Mesenchymal stem cell (in vitro differentiated cells and primary cell): ENCODE results near the gene ASF1A.

ENCODE experiments used
- DNase-seq: peaks from one replicate; pipeline ENCODE4 v3.0.0-alpha.2; 2013
- H2AFZ ChIP-seq: one replicate; pipeline ENCODE4 v1.6.1; 2013; ENCODE audit warnings: low read depth, mild to moderate bottlenecking, control low read depth, inconsistent platforms, low read length, moderate library complexity
- H2AK5ac ChIP-seq: 2 replicates; pipeline ENCODE4 v1.6.1; 2013; ENCODE audit warnings: low read length, moderate library complexity, mild to moderate bottlenecking, inconsistent platforms; ENCODE audit not compliant: severe bottlenecking
- H2BK120ac ChIP-seq: one replicate; pipeline ENCODE4 v1.6.1; 2013; ENCODE audit warnings: low read depth, mild to moderate bottlenecking, inconsistent platforms, low read length, moderate library complexity
- H2BK12ac ChIP-seq, 2 experiments: one replicate each; pipeline ENCODE4 v1.6.1; 2013; ENCODE audit warnings: inconsistent platforms in 2 of 2, low read length in 2 of 2, mild to moderate bottlenecking in 2 of 2, moderate library complexity in 2 of 2, control low read depth in 1 of 2
- H2BK15ac ChIP-seq: one replicate; pipeline ENCODE4 v1.6.1; 2013; ENCODE audit warnings: mild to moderate bottlenecking, low read depth, inconsistent platforms; ENCODE audit not compliant: poor library complexity, severe bottlenecking
- H2BK5ac ChIP-seq: 2 replicates; pipeline ENCODE4 v1.6.1; 2013; ENCODE audit warnings: low read depth, mild to moderate bottlenecking, low read length, control low read depth, inconsistent platforms; ENCODE audit not compliant: poor library complexity, severe bottlenecking
- H3K14ac ChIP-seq, 2 experiments: one replicate each; pipeline ENCODE4 v1.6.1; 2013; ENCODE audit warnings: inconsistent platforms in 2 of 2, low read length in 2 of 2, control low read depth in 1 of 2, mild to moderate bottlenecking in 1 of 2, moderate library complexity in 1 of 2
- H3K18ac ChIP-seq, 2 experiments: one replicate each; pipeline ENCODE4 v1.6.1; 2013; ENCODE audit warnings: inconsistent platforms in 2 of 2, low read length in 2 of 2, control low read depth in 1 of 2, low read depth in 1 of 2, mild to moderate bottlenecking in 1 of 2
- H3K23ac ChIP-seq, 2 experiments: one replicate each; pipeline ENCODE4 v1.6.1; 2013; ENCODE audit warnings: inconsistent platforms in 2 of 2, low read length in 2 of 2, mild to moderate bottlenecking in 2 of 2, moderate library complexity in 2 of 2, control low read depth in 1 of 2
- H3K27ac ChIP-seq: 2 replicates; pipeline ENCODE4 v1.5.1; 2013; ENCODE audit warnings: mild to moderate bottlenecking, moderate library complexity, low read length, control low read depth, inconsistent platforms; ENCODE audit not compliant: poor library complexity, severe bottlenecking
- H3K27me3 ChIP-seq, 2 experiments: 2 replicates each; pipeline versions ENCODE4 v1.6.1 to v1.7.0; 2013; ENCODE audit warnings: low read length in 2 of 2, mild to moderate bottlenecking in 2 of 2, moderate library complexity in 2 of 2, control low read depth in 1 of 2, inconsistent platforms in 1 of 2; ENCODE audit not compliant: control insufficient read depth in 1 of 2, insufficient read depth in 1 of 2
- H3K36me3 ChIP-seq, 2 experiments: 2 replicates each; pipeline versions ENCODE4 v1.6.1 to v1.7.0; 2013; ENCODE audit warnings: low read length in 2 of 2, control low read depth in 1 of 2, inconsistent platforms in 1 of 2, low read depth in 1 of 2, mild to moderate bottlenecking in 1 of 2; ENCODE audit not compliant: insufficient read depth in 2 of 2, control insufficient read depth in 1 of 2
- H3K4ac ChIP-seq, 2 experiments: one replicate each; pipeline ENCODE4 v1.6.1; 2013; ENCODE audit warnings: inconsistent platforms in 2 of 2, low read length in 2 of 2, mild to moderate bottlenecking in 2 of 2, moderate library complexity in 2 of 2, control low read depth in 1 of 2, low read depth in 1 of 2
- H3K4me1 ChIP-seq: 2 replicates; pipeline ENCODE4 v1.6.1; 2013; ENCODE audit warnings: low read depth, low read length, control low read depth; ENCODE audit not compliant: control insufficient read depth, insufficient read depth
- H3K4me2 ChIP-seq: 2 replicates; pipeline ENCODE4 v1.6.1; 2013; ENCODE audit warnings: low read length, mild to moderate bottlenecking, inconsistent platforms; ENCODE audit not compliant: poor library complexity, severe bottlenecking
- H3K4me3 ChIP-seq, 2 experiments: 2 replicates each; pipeline versions ENCODE4 v1.5.1 to v1.7.0; 2013; ENCODE audit warnings: low read length in 2 of 2, mild to moderate bottlenecking in 2 of 2, control low read depth in 1 of 2, low read depth in 1 of 2; ENCODE audit not compliant: insufficient read depth in 1 of 2
- H3K79me1 ChIP-seq: replicated peaks from 2 replicates; pipeline ENCODE4 v1.6.1; 2013; ENCODE audit warnings: mild to moderate bottlenecking, control low read depth, low read length, inconsistent platforms; ENCODE audit not compliant: poor library complexity, severe bottlenecking
- H3K9ac ChIP-seq: 2 replicates; pipeline ENCODE4 v1.7.0; 2013; ENCODE audit warnings: mild to moderate bottlenecking, low read length, moderate library complexity
- H3K9me3 ChIP-seq: 2 replicates; pipeline ENCODE4 v1.7.0; 2013; ENCODE audit warnings: mild to moderate bottlenecking, low read length; ENCODE audit not compliant: control insufficient read depth
- H4K8ac ChIP-seq: one replicate; pipeline ENCODE4 v1.6.1; 2013; ENCODE audit warnings: inconsistent platforms, mild to moderate bottlenecking, low read length, moderate library complexity
- H4K91ac ChIP-seq: one replicate; pipeline ENCODE4 v1.6.1; 2013; ENCODE audit warnings: mild to moderate bottlenecking, low read length, inconsistent platforms
- WGBS: methylation state at CpG from one replicate; pipeline ENCODE4 v1.1.7; 2013; ENCODE audit warnings: mixed read lengths; 5-methylcytosine and 5-hydroxymethylcytosine counted together

The ASF1A gene

GRCh38 chr6:118908441-118908840, 14.5 kb downstream of the ASF1A start:
- no CpG with 5 or more reads among the region's 1 CpG for WGBS

GRCh38 chr6:118912646-118913045, 18.7 kb downstream of the ASF1A start:
- Histone ChIP-seq H4K8ac (no peak overlapping the region), H2BK15ac (no peak overlapping the region), H3K79me1 (peaks cover 10% of the 10 kb centered on the region), H3K4ac (no peak overlapping the region), H3K27ac (no peak overlapping the region), H3K23ac (no peak overlapping the region), H3K14ac (no peak overlapping the region), H3K27me3 (no peaks in the 10 kb centered on the region), H3K4me3 (no peak overlapping the region), H3K9me3 (no peaks in the 10 kb centered on the region), H3K18ac (no peak overlapping the region), H2BK120ac (no peak overlapping the region), H2BK12ac (no peak overlapping the region), H2AK5ac (peak overlapping the region; percentile 96), H3K9ac (no peak overlapping the region), H3K4me1 (peaks cover 2% of the 10 kb centered on the region), H2BK5ac (no peak overlapping the region), H3K36me3 (peaks cover 3 to 84% of the 10 kb centered on the region in 2 experiments), H4K91ac (no peak overlapping the region), H2AFZ (no peak overlapping the region), H3K4me2 (no peak overlapping the region)
- 100% methylated on average over 3 of the region's 5 CpGs for WGBS
- no peak for DNase-seq

More at GRCh38 chr6:118908441-118908840, 14.5 kb downstream of the ASF1A start:
- H3K14ac ChIP-seq = no peak overlapping the region
- peaks cover 7 to 89% of the 10 kb centered on the region in 2 experiments for H3K36me3 ChIP-seq
- H3K4me3 ChIP-seq = no peak overlapping the region
- H2BK5ac ChIP-seq = no peak overlapping the region
- no peak overlapping the region for H3K9ac ChIP-seq
- no peak overlapping the region for H4K8ac ChIP-seq
- no peaks in the 10 kb centered on the region for H3K27me3 ChIP-seq
- H3K4ac ChIP-seq = no peak overlapping the region
- no peak overlapping the region for H3K18ac ChIP-seq
- no peak overlapping the region for H4K91ac ChIP-seq
- H3K27ac ChIP-seq = peak overlapping the region; percentile 66
- no peak overlapping the region for H2BK12ac ChIP-seq
- no peaks in the 10 kb centered on the region for H3K9me3 ChIP-seq
- H2AK5ac ChIP-seq = no peak overlapping the region
- H2AFZ ChIP-seq = no peak overlapping the region
- H3K79me1 ChIP-seq = peaks cover 11% of the 10 kb centered on the region
- peaks cover 2% of the 10 kb centered on the region for H3K4me1 ChIP-seq
- H3K23ac ChIP-seq = no peak overlapping the region
- no peak overlapping the region for H2BK15ac ChIP-seq
- DNase-seq = no peak
- H2BK120ac ChIP-seq = no peak overlapping the region
- H3K4me2 ChIP-seq = no peak overlapping the region

GRCh38 chr6:118913161-118913560, 19.2 kb downstream of the ASF1A start:
- Histone ChIP-seq H2BK15ac (no peak overlapping the region), H2BK12ac (no peak overlapping the region), H2BK5ac (no peak overlapping the region), H3K36me3 (peaks cover 3 to 80% of the 10 kb centered on the region in 2 experiments), H3K18ac (no peak overlapping the region), H3K4me2 (no peak overlapping the region), H2AK5ac (no peak overlapping the region), H3K4ac (no peak overlapping the region), H3K4me1 (peaks cover 2% of the 10 kb centered on the region), H2BK120ac (no peak overlapping the region), H4K8ac (no peak overlapping the region), H3K9me3 (no peaks in the 10 kb centered on the region), H3K79me1 (peaks cover 10% of the 10 kb centered on the region), H3K23ac (no peak overlapping the region), H4K91ac (no peak overlapping the region), H2AFZ (no peak overlapping the region), H3K9ac (no peak overlapping the region), H3K27ac (no peak overlapping the region), H3K4me3 (no peak overlapping the region), H3K14ac (no peak overlapping the region), H3K27me3 (no peaks in the 10 kb centered on the region)
- DNase-seq = no peak
- 93% methylated on average over 2 of the region's 2 CpGs for WGBS

- Histone ChIP-seq H3K27ac (no peak overlapping the region), H3K9ac (no peak overlapping the region), H2BK5ac (no peak overlapping the region), H2BK15ac (no peak overlapping the region), H3K4me1 (peaks cover 2% of the 10 kb centered on the region), H3K9me3 (no peaks in the 10 kb centered on the region), H4K91ac (no peak overlapping the region), H4K8ac (no peak overlapping the region), H2BK120ac (no peak overlapping the region), H3K27me3 (no peaks in the 10 kb centered on the region), H3K18ac (no peak overlapping the region), H3K4ac (no peak overlapping the region), H3K36me3 (peaks cover 3 to 74% of the 10 kb centered on the region in 2 experiments), H3K23ac (no peak overlapping the region), H2BK12ac (no peak overlapping the region), H3K4me3 (no peak overlapping the region), H2AK5ac (peak overlapping the region; percentile 17), H3K4me2 (no peak overlapping the region), H3K14ac (no peak overlapping the region), H3K79me1 (peaks cover 10% of the 10 kb centered on the region), H2AFZ (no peak overlapping the region)
- no peak for DNase-seq
Observed at GRCh38 chr6:118914598-118914997, 20.6 kb downstream of the ASF1A start.
